Sigmoid colon (tissue), 7 donors: ENCODE results near the gene HCCS. TPM values are rescaled to one million over a fixed set of nuclear protein-coding genes. Genes with fewer than 3 reads are reported as not detected.

Experiments used
- DNase-seq: peaks from one replicate; pipeline ENCODE4 v3.0.0-alpha.2; 2019
- H3K27ac ChIP-seq, 4 donors: fragments of 200-600 bp; sonication (generic); one replicate each; pipeline ENCODE4 v1.5.1; 2016 to 2019; ENCODE audit warnings: mild to moderate bottlenecking in 1 of 4
- H3K27me3 ChIP-seq, 3 donors: fragments of 200-600 bp; sonication (generic); one replicate each; pipeline ENCODE4 v1.5.1; 2019; ENCODE audit warnings: mild to moderate bottlenecking in 1 of 3
- H3K36me3 ChIP-seq, 4 donors: fragments of 200-600 bp; sonication (generic); one replicate each; pipeline ENCODE4 v1.5.1; 2016 to 2019
- H3K4me1 ChIP-seq, 4 donors: fragments of 200-600 bp; sonication (generic); one replicate each; pipeline ENCODE4 v1.5.1; 2017 to 2019
- H3K4me3 ChIP-seq, 4 donors: fragments of 200-600 bp; sonication (generic); one replicate each; pipeline ENCODE4 v1.5.1; 2017 to 2019; ENCODE audit warnings: mild to moderate bottlenecking in 2 of 4, moderate library complexity in 1 of 4
- H3K9me3 ChIP-seq, 4 donors: fragments of 200-600 bp in 3 of 4; sonication (generic) in 3 of 4; one replicate each; pipeline versions ENCODE4 v1.5.1 to v1.6.1; 2013 to 2019
- CTCF ChIP-seq, 4 experiments: fragments of 450-650 bp in 3 of 4; fragments of 200-600 bp in 1 of 4; IDR thresholded peaks; one replicate each; pipeline ENCODE4 v1.5.1; 2016 to 2019; ENCODE audit warnings: antibody characterized with exemption in 4 of 4, mild to moderate bottlenecking in 3 of 4, moderate library complexity in 2 of 4
- EP300 ChIP-seq, 4 donors: sonication (generic); formaldehyde crosslinking; IDR thresholded peaks; one replicate each; pipeline ENCODE4 v1.6.1; 2017; ENCODE audit warnings: antibody characterized with exemption in 4 of 4
- POLR2A ChIP-seq, 2 donors: fragments of 450-650 bp; IDR thresholded peaks; one replicate each; pipeline ENCODE4 v1.6.1; 2016; ENCODE audit warnings: antibody characterized with exemption in 2 of 2, mild to moderate bottlenecking in 2 of 2, moderate library complexity in 2 of 2
- POLR2AphosphoS5 ChIP-seq, 4 donors: sonication (generic); formaldehyde crosslinking; IDR thresholded peaks; one replicate each; pipeline ENCODE4 v1.6.1; 2017; ENCODE audit warnings: antibody characterized with exemption in 4 of 4
- WGBS, 2 donors: extraction: QIAGEN DNeasy Blood & Tissue Kit; methylation state at CpG; one replicate each; pipeline ENCODE4 v1.1.7; 2013; 5-methylcytosine and 5-hydroxymethylcytosine counted together
- intact Hi-C: fragments of 100-400 bp; cut with DNase I; formaldehyde crosslinking; loops from one replicate; pipeline ENCODE4 v1.15.1; 2023
- polyA plus RNA-seq, 3 donors: library from polyadenylated mRNA; stranded (reverse); fragments of 200-250 nt; gene quantifications; one replicate each; pipeline ENCODE4 v1.2.3, GENCODE V29; 2013
- total RNA-seq, 4 donors: library from RNA; depleted of rRNA; stranded (reverse); fragments of >200 nt; gene quantifications; one replicate each; pipeline ENCODE4 v1.1.0, GENCODE V29; 2016
- donor health status: healthy with polysubstance abuse.
- donor health status: Bipolar disorder and iron deficiency.
- donor health status: healthy.

Gene HCCS
- total and polyA plus RNA-seq, 7 donors: 13.3 to 59.6 (median 20.7) TPM

- Histone ChIP-seq H3K9me3 (no peaks in the 10 kb centered on the region), H3K27ac (no peak overlapping the region), H3K27me3 (no peaks in the 10 kb centered on the region), H3K4me3 (no peak overlapping the region), H3K36me3 (no peaks in the 10 kb centered on the region), H3K4me1 (peaks cover 0 to 12% (median 0%) of the 10 kb centered on the region in 4 donors)
- intact Hi-C loops: loop anchor here (10.0 kb wide), 1 partner anchor 263 kb away; no protein-coding TSS in a partner anchor
- TF ChIP-seq CTCF (IDR thresholded peaks at IDR 0.05) (no peak), EP300 (IDR thresholded peaks at IDR 0.05) (no peak), POLR2AphosphoS5 (IDR thresholded peaks at IDR 0.05) (no peak), POLR2A (IDR thresholded peaks at IDR 0.05) (no peak)
- no peak for DNase-seq
Observed at GRCh38 chrX:11097933-11098332, 13.2 kb upstream of the HCCS start.

GRCh38 chrX:11099465-11099864, 11.7 kb upstream of the HCCS start:
- Histone ChIP-seq H3K27ac (peak overlapping the region in 2 of 4 donors; percentile 69 to 71), H3K4me3 (no peak overlapping the region), H3K36me3 (no peaks in the 10 kb centered on the region), H3K4me1 (peaks cover 0 to 12% (median 0%) of the 10 kb centered on the region in 4 donors), H3K27me3 (no peaks in the 10 kb centered on the region), H3K9me3 (no peaks in the 10 kb centered on the region)
- no peak for DNase-seq
- intact Hi-C loops: loop anchor here (10.0 kb wide), 1 partner anchor 265 kb away; no protein-coding TSS in a partner anchor
- TF ChIP-seq EP300 (IDR thresholded peaks at IDR 0.05): no peak
- TF ChIP-seq POLR2A (IDR thresholded peaks at IDR 0.05): no peak
- no peak for TF ChIP-seq CTCF (IDR thresholded peaks at IDR 0.05)
- no peak for TF ChIP-seq POLR2AphosphoS5 (IDR thresholded peaks at IDR 0.05)

GRCh38 chrX:11100281-11101035, 10.7 kb upstream of the HCCS start:
- no peaks in the 10 kb centered on the region for H3K9me3 ChIP-seq
- H3K4me3 ChIP-seq: no peak overlapping the region
- H3K4me1 ChIP-seq: peaks cover 0 to 12% (median 0%) of the 10 kb centered on the region in 4 donors
- DNase-seq: peak; percentile 74
- H3K36me3 ChIP-seq: no peaks in the 10 kb centered on the region
- peak overlapping the region; percentile 66 to 73 (median 70) for H3K27ac ChIP-seq
- intact Hi-C loops: loop anchor here (2.0 to 5.0 kb wide), 3 partner anchors 373 to 912 kb away; no protein-coding TSS in a partner anchor
- TF ChIP-seq CTCF (IDR thresholded peaks at IDR 0.05) (peak; percentile 18 to 46 (median 30)), POLR2A (IDR thresholded peaks at IDR 0.05) (no peak), EP300 (IDR thresholded peaks at IDR 0.05) (no peak), POLR2AphosphoS5 (IDR thresholded peaks at IDR 0.05) (peak in 1 of 4 donors; percentile 11)
- 18 to 51% methylated on average over 10 of the region's 10 CpGs for WGBS, 2 donors
- H3K27me3 ChIP-seq: no peaks in the 10 kb centered on the region

- Histone ChIP-seq H3K4me1 (peaks cover 0 to 12% (median 0%) of the 10 kb centered on the region in 4 donors), H3K27ac (no peak overlapping the region), H3K4me3 (no peak overlapping the region), H3K27me3 (no peaks in the 10 kb centered on the region), H3K9me3 (no peaks in the 10 kb centered on the region), H3K36me3 (no peaks in the 10 kb centered on the region)
- DNase-seq: no peak
- WGBS, 2 donors: 87 to 92% methylated on average over 3 of the region's 3 CpGs
- intact Hi-C loops: loop anchor here (5.0 kb wide), 2 partner anchors 376 to 471 kb away; no protein-coding TSS in a partner anchor
- TF ChIP-seq CTCF (IDR thresholded peaks at IDR 0.05): no peak
Observed at GRCh38 chrX:11103006-11103405, 8.1 kb upstream of the HCCS start.
